ENCODE measurements around the gene FAM131C.
"Not testable (repeated sequence)": the region's sequence is repeated elsewhere in the genome, so short reads cannot be mapped to it uniquely, and the experiment has no call there.

FAM131C gene

DNA sequence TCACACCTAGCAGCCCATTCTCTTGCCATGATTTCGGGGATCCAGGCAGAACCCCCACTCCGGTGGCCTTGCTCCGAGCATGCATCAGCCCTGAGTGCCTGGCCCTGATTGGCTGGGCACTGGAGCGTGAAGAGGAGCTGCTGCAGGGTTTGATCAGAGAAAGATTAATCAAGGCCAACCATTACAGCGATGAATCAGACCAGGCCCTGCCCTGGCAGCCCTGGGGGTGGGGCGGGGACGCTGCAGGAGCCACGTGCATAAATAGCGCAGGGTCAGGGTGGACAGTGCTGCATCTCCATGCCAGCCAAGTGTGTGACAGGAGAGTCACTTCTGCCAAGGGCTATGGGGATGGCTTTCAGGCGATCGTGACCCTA, 3.4 kb upstream of the FAM131C start:
- DNase-seq (ENCODE audit: low read depth in 2 of 2): no peak

GRCh38 chr1:16076031-16076864, 2.8 kb upstream of the FAM131C start:
- DNase-seq (ENCODE audit: low read depth in 2 of 2): no peak

- DNase-seq (ENCODE audit: low read depth in 2 of 2): no peak
Measured at GRCh38 chr1:16075337-16076030, 2.0 kb upstream of the FAM131C start.

GRCh38 chr1:16074217-16074616, 766 bp upstream of the FAM131C start:
- DNase-seq (ENCODE audit: low read depth in 2 of 2): no peak

- no peak for DNase-seq (ENCODE audit: low read depth in 2 of 2)
Measured at GRCh38 chr1:16072616-16073484, 601 bp downstream of the FAM131C start.

DNA sequence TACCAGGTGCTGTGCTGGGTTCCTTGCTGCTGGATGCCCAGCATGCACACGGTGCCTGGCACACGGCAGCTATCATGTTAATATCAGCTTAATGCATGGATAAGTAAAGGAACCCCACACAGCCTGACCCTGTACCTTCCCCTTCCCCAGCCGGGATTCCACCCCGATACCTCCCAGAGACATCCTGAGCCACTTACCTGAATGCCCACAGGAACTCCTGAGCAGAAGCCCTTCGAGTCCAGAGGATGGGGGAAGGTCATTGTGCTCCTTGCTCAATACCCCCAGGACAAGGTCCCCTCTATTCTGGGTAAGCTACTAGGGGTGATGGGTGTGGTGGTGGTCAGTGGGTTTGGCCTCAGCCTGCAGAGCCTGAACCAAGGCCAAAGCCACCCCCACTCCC, 1.4 kb downstream of the FAM131C start:
- no peak for DNase-seq (ENCODE audit: low read depth in 2 of 2)

DNA sequence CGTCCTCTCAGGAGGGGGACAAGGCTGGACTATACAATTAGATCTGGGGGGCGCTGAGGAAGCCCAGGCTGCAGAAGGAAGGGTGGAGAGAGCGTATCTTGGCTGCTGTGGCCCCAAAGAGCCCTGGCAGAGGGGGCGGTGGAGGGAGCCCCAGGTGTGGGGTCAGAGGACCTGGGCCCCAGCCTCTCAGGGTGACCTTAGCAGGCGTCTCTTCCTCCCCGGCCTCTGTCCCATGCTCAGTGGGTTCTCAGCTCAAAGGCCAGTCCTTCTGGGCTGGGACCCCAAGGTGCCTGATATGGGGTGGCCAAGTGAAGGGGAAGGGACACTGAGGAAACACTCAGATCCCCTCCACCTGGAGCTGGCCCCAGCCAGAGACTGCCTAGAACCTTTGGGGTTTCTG, 1.8 kb downstream of the FAM131C start:
- no peak for DNase-seq (ENCODE audit: low read depth in 2 of 2)

- no peak for DNase-seq (ENCODE audit: low read depth in 2 of 2)
Measured at GRCh38 chr1:16070640-16071355, 2.7 kb downstream of the FAM131C start.

DNA sequence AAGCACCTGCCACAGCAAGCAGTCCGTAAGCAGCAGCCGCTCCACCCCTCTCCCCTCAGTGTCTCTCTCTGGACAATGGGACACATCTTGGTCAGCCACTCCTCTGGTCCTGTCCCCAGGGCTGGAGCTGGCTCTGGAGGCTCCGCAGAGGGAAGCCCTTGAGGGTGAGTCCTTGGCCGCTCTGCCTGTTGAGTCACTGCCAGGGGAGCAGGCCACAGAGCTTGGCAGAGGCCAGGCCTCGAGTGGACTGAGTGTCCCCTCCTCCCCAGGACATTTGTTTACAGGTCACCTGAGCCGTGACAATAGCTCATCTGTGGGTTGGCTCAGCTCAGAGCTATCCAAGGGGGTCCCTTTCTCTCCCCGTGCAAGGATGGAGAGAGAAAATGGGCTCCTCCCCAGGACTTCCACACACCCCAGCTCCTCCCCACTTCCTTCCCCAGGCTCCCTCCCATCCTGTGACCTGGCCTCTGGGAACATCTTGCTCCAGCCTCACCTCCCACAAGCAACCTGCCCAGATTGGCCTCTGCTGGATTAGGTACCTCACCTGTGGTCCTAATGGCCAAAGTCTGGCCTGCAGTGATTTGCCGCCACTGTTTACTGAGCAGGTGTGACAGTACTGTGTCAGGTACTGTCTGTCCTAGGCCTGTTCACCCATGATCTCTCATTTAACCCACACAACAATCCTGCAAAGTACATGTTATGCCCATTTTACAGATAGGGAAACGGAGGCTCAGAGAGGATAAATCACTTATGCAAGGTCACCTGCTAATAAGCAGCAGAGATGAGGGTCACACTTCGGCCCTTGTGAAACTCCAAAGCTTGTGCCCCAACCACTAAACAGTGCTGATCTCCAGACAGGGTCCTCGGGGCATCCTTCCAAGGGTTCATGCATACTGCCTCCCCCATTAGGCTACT, 4.8 kb downstream of the FAM131C start:
- DNase-seq (ENCODE audit: low read depth in 2 of 2): no peak

DNA sequence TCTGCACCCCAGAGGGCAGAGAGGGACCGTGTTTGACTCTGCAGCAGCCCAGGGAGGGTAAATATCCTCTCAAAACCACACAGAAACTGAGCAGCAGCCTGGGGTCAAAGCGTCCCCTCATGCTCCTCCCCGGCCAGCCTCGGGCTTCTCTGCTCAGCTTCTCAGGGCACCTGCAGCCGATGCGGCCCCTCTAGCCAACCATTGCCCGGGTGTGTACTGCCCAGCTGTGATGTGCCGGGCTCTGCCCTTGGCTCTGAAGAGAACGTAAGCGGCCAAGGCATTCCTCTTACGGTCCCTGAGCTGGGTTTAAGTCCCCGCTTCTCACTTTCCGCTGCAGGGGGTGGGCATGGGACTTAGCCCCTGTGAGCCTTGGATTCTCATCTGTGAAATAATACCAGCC, 5.5 kb downstream of the FAM131C start:
- no peak for DNase-seq (ENCODE audit: low read depth in 2 of 2)

GRCh38 chr1:16067127-16067768, 6.2 kb downstream of the FAM131C start:
- no peak for DNase-seq (ENCODE audit: low read depth in 2 of 2)

DNA sequence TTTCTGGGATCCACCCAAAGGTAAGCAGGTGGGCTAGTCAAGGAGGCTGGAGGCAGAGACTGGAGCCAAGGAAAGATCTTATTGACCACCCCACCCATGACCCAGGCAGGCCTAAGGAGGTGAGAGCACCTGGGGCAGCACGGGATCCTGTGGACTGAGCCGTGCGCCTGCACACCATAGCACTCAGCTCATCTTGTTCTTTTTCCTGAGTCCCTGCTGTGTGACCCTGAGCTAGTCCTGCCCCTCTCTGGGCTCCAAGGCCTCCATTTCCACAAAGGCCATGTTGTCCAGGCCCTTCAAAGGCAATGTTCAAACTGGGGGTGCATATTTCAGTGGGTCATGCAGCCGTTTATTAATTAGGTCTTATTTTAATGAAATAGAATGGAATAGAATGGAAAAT, 7.2 kb downstream of the FAM131C start:
- no peak for DNase-seq (ENCODE audit: low read depth in 2 of 2)

- no peak for DNase-seq (ENCODE audit: low read depth in 2 of 2)
Measured at GRCh38 chr1:16065269-16065576, 8.2 kb downstream of the FAM131C start.

DNA sequence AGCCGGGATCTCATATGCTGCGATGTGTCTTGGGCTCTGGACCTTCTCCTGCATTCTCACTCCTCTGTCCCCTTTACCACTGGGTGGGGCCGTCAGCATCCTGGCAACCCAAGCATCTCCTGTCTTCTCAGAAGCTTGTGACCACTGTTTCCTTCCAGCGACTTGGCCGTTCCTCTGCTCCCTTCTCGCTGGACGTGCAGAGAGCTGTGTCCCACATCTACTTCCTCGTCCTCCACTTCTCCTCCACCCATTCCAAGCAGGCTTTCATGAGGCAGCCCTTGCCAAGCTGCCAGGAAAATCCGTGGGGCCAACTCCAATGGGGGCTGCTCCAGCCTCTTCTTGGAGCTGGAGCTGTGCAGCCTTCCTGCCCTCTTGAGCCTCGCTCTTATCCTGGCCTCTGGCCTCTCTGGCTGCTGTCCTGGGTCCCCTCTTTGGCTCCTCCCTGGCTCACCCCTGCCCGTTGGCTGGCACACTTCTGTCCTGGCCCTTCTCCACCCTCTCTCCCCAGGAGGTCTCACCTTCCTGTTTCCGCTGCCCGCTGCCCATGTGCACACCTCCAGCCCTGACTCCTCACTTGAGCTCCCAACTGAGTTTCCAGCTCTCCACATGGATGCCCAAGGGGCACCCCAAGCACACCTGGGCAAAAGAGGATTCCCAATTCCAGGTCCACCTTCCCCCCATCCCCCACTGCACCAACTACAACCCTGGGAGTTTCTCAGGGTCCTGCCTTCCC, 8.7 kb downstream of the FAM131C start:
- no peak for DNase-seq (ENCODE audit: low read depth in 2 of 2)

- DNase-seq (ENCODE audit: low read depth in 2 of 2): no peak
Measured at GRCh38 chr1:16063921-16064320, 9.5 kb downstream of the FAM131C start.

DNA sequence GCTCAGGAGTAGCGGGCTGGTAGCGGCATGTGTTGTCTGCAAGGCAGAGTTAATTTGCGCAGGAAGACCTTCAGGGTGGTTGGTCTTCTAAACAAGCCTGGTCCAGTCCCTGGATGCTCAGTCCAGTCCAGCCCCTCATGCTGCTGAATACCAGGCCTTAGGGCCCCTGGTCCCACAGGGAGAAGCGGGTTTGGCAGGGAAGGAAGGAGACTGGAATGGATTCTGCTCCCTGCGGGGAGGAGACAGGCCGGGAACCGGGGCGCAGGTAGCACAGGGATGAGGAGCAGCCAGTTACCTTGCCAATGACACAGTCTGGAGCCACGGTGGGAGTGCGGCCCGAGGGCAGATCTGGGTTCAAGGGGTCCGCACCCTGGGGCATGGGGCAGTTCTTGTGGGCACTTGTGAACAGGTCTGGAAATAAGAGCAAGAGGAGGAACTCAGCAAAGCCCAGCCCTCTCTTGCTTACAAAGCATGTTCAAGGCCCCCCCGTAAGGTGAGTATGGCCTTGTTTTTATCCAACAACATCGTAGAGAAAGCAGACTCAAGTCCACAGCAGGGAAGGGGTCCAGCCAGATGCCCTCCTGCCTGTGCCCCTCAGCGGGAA, 10.1 kb downstream of the FAM131C start:
- no peak for DNase-seq (ENCODE audit: low read depth in 2 of 2)

GRCh38 chr1:16062687-16063075, 10.8 kb downstream of the FAM131C start:
- DNase-seq (ENCODE audit: low read depth in 2 of 2): not testable (repeated sequence)

GRCh38 chr1:16061989-16062686, 11.3 kb downstream of the FAM131C start:
- not testable (repeated sequence) for DNase-seq (ENCODE audit: low read depth in 2 of 2)

- no peak for DNase-seq (ENCODE audit: low read depth in 2 of 2)
Measured at GRCh38 chr1:16061266-16061665, 12.2 kb downstream of the FAM131C start.
